Stimulated activated CD4-positive, alpha-beta T cell treated with anti-CD3 and anti-CD28 coated beads, TNF-alpha, amount 100 ng/mL, for 1 hour (primary cell): ENCODE results near the gene ARL6IP4.

ENCODE experiments used
- DNase-seq, 3 donors: peaks; one replicate each; pipeline ENCODE4 v3.0.0-alpha.2; 2020; ENCODE audit warnings: low read depth in 3 of 3, low spot score in 1 of 3

ARL6IP4 gene

DNA sequence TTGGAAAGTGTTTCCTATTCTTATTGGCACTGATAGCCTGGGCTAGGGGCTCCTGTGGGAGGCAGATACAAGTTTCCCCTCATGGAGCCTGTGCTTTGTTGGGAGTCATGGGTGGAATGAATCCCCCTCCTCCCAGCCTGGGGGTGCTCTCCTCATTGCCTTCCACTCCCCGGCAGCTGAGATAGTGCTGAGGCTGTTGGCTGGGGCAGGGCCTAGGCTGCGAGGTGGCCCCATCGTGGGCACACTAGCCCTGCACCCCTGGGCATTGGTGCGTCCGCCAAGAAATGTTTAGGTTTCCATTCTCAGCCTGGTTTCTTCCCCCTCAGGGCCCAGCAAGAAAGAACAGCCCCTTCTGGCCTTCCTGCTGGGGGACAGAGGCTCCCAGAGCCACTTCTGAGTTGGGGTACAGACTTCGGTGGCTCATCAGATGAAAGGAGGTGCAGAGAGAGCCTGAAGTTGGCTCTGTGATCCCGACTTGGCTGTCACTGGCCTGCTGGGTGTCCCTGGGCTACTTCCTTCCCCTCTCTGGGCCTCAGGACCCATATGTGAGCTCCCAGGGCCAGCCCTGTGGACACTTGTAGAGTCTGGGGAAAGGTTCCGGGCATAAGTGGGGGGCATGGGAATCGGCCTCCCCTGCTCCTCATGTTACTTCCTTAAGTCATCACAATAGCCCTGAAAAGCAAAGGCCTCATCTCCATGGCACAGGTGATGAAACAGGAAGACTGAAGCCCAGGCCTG lies 2.7 kb upstream of the ARL6IP4 start:
- no peak for DNase-seq

DNA sequence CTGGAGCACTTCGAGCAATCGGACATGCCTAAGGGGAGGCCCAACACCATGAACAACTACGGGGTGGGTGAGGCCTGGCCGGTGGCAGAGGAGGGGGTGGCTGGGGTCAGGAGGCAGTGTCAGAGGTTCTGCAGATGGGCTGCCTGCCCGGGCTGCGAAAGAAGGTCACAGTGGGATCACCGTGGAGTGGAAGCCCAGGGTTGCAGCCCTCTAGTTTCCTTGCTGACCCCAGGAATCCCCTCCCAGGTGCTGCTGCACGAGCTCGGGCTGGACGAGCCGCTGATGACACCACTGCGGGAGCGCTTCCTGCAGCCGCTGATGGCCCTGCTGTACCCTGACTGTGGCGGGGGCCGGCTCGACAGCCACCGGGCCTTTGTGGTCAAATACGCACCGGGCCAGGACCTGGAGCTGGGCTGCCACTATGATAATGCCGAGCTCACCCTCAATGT lies 1.9 kb upstream of the ARL6IP4 start:
- no peak for DNase-seq

DNA sequence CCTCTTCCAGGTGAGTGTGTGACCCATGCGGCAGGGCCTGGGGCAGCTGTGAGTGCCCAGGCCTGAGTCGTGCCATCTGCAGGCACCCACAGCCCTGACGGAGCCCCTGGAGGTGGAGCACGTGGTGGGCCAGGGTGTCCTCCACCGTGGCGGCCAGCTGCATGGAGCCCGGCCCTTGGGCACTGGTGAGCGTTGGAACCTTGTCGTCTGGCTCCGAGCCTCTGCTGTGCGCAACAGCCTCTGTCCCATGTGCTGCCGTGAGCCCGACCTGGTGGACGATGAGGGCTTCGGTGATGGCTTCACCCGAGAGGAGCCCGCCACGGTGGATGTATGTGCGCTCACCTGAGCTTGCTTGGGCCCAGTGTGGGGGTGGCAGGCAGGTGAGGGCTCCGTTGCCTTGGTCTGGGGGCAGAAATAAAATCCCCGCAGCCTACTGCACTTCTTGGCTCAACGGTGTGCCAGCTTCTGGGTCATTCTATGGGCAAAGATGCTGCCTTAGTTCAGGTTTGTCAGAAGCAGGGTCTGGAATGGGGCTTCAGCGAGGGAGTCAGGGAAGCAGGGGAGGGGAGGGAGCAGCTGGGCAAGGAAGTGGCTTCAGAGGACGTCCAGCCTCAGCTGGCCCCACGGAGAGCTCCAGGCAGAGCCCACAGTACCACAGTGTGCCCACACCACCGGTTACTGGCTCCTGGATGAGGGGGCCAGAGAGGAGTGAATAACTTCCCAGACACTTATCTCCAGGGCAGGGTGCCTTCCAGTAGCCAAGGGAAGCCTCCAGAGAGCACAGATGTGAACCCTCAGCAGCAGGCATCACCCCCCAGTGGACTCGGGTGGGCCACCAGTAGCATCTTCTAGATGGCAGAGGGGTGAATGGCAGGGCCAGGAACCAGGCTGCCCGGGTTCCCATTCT lies 1.2 kb upstream of the ARL6IP4 start:
- DNase-seq, result no peak

- DNase-seq, result no peak
Measured at GRCh38 chr12:122979908-122980182, 636 bp upstream of the ARL6IP4 start.

DNA sequence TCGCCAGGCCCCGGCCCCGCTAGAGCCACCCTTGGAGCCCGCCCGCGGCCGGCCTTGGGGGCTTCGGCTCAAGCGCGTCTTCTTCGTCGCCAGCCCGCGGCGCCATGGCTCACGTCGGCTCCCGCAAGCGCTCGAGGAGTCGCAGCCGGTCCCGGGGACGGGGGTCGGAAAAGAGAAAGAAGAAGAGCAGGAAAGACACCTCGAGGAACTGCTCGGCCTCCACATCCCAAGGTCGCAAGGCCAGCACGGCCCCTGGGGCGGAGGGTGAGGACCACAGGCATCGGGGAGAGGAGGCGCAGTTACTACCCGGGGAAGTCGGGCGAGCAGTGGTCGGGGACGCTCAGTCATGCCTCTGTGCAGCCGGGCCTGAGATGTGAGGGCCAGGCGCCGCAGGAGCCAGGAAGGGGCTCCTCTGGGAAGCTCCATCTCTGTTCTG lies 573 bp downstream of the ARL6IP4 start:
- DNase-seq, result no peak

GRCh38 chr12:122981587-122982476 lies 1.4 kb downstream of the ARL6IP4 start:
- no peak for DNase-seq

DNA sequence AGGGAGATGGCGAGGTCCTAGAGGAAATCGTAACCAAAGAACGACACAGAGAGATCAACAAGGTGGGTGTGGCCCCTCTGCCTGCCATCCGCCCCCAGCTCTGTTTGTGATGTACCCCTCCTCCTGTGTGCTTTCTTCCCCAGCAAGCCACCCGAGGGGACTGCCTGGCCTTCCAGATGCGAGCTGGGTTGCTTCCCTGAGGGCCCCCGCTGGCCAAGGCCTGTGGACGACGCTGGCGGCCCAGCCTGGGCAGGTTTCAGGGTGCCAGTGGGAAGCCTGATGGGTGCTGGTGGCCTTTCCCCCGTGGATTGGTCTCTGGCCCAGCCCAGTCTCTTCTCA lies 2.0 kb downstream of the ARL6IP4 start:
- DNase-seq, result no peak

- no peak for DNase-seq
Measured at GRCh38 chr12:122982963-122983788, 2.7 kb downstream of the ARL6IP4 start.

DNA sequence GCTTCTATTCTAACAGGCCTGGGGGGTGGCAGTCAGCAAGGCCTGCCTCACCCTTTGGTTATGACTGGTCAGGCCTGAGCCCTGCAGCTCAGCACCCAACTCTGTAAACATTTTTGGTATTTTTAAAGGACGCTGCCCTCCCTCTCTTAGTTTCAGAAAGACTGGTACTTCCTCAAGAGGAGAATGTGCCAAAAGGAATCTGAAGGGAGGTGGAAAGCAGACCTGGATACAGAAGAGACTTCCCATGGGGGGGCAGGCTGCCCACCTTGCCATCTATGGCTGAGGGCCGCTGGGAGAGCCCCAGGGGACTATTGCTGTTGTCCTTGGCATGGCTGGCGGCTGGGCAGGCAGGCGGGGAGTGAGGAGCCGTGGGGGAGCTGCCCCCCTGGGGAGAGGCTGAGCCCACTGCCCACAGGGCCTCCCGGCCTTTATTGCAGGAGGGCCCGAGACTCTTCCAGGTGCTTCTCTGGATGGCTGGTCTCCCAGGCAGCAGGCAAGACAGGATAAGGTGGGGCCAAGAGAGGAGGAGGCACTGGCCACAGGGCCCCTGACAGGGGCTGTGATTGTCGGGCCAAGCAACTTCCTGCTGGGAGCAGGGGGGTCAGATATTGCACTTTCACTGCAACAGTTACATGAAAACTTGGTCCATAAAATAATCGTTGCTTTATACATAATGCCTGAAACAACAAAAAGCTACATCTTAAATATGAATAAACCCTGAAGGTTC lies 3.5 kb downstream of the ARL6IP4 start:
- DNase-seq, result no peak

DNA sequence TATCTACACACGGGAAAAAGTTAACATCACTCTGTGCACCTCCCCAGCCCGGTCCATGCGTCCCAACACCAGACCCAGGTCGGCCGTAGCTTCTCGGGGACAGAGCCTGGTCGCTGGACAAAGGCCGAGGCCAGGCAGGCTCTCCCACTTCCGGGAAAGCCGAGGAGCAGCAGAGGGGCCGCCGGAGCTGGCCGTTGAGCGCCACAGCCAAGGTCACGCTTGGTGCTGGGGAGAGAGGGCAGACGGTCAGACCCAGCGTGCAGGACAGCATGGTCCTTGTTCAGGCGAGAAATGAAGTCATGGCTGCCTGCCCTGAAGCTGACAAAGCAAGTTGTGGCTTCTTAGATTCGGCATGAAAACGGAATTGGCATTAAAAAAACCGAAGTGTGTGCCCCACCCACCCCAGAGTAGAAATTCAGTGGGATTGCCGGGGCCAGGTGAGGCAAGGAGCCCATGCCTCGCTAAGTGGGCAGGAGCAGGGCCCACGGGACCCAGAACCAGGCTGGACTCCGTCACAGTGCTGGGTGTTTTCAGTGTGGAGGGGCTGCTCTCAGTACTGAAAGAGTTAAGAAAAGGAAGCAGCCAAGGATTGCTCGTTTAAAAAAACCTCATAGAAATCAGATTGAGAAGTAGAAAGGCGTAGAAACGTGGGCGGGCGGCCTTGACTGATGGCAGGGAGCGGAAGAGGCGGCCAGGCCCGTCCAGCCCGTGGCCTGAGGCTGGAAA lies 4.3 kb downstream of the ARL6IP4 start:
- no peak for DNase-seq

- no peak for DNase-seq
Measured at GRCh38 chr12:122985338-122986257, 5.1 kb downstream of the ARL6IP4 start.

- DNase-seq, result no peak
Measured at GRCh38 chr12:122986258-122986871, 5.9 kb downstream of the ARL6IP4 start.

DNA sequence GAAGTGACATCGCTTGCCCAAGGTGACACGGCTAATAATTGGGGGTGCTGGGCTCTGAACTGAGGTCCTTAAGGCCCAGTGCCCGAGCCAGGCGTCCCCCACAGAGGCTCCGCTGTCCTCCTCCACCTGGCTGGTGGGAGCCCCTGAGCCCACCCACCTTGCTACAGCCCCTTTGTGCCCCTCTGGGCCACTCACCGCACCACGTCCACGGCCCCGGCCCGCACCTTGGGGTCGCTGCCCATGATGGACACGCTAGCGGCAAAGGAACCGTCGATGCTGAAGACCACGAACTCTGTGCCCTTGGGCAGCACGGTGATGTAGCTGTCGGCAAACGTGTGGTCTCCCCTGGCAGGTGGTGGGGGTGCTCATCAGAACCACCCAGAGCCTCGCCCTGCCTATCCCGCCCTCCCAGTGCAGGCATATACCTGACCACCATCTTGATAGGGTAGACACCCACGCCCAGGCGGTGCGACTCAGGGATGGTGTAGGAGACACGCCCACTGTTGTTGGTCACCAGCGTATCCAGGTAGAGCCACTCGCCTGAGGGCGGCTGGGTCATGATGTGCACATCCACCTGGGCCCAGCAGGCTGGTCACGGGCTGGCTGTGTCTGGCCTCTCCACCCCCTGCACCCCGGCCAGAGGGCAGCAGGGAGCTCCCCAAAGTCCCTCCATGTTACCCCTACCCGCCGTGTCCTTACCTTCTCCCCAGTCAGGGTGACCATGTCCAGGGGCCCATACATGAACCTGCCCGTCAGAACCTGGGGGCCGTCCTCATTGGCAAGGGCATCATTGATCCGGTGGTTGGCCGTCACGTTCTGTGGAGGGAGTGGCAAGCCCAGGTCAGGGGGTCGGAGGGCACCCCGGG lies 6.8 kb downstream of the ARL6IP4 start:
- DNase-seq, result no peak

DNA sequence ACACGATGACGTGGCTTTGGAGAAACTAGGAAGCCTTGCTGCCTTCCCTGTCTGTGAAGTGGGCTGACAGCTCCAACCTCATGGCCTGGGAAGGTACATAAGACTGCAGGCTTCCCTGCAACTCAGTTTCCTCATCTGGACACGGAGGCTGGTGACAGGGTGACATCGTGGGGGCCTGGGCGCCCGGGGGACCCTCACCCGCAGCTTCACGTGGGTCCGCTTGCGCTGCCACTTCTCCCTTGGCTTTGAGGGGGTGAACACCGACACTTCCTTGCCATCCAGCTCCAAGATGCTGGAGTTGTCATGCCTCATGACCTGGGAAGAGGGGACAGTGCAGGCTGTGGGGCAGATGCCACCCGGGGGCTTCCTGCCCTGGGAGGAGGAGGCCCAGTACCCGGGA lies 7.6 kb downstream of the ARL6IP4 start:
- DNase-seq, result no peak

DNA sequence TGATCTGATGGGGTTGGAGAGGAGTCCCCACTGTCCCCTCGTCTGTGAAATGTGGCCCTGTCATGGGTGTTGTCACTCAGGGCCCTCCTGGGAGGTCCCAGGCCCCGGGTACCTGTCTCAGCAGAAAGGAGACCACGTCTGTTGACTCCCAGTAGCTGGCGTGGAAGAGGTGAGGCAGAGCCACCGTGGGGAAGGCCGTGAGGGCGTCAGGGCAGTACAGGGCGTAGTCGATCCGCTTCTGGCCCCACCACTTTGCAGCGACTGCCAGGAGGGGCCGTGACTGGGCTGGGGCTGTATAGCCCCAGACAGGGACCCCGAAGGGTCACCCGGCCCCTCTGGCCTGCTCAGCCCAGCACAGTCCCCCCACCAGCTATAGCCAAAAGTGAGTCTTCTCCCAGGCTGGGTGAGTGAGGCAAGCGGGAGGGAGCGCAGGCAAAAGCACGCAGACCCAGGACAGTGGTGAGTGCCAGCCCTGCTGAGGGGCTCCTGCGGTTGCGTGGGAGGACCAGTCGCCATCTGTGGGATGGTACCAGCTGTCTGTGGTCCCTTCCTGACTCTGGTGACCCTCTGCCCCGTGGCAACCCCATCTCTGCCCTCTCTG lies 8.2 kb downstream of the ARL6IP4 start:
- no peak for DNase-seq

DNA sequence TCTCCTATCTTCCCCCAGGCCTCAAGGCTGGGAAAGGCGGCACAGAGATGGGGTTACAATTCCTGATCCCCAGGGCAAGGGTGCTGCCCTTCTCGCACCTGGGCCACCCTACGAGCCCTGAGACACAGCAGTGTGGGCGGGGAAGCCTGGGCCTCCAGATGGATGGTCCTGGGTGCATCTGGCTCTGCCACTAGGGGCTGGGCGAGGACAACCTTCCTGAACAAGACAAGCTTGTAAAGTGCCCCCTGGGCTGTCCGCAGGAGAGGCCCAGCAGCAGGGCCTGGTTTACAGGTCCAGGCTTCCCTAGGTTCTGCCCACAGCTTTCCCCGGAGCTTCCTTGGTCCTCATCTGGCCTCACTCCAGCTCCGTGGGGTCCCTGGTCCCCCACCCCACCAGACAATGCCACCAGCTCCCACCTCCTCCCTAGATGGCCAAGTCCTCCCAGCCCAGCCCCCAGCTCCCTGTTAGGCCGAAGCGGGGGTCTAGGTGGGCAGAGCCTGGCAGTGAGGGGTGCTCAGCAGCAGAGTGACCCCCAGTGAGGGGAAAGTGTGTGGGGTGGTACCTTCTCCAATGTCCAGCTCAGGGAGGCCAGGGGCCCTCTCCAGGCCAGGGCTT lies 8.9 kb downstream of the ARL6IP4 start:
- DNase-seq, result no peak
